ENCODE data around the gene CAP2.

The CAP2 gene

GRCh38 chr6:17588011-17588410 lies 194.6 kb downstream of the CAP2 start:
- DNase-seq, result no peak

GRCh38 chr6:17589406-17590096 lies 196.2 kb downstream of the CAP2 start:
- no peak for DNase-seq

- DNase-seq, result no peak
These were observed 197.9 kb downstream of the CAP2 start for GRCh38 chr6:17591287-17591686.

GRCh38 chr6:17593246-17593645 lies 199.9 kb downstream of the CAP2 start:
- no peak for DNase-seq

GRCh38 chr6:17596085-17596484 lies 202.7 kb downstream of the CAP2 start:
- no peak for DNase-seq

- peak; percentile 90 for DNase-seq
These were observed 206.6 kb downstream of the CAP2 start, which contains the start of gene FAM8A1 for GRCh38 chr6:17599877-17600526. Gene FAM8A1, plus strand, starts transcription at chr6:17600302. Its CDS starts 108 bp downstream, at chr6:17600410.

- DNase-seq, result peak; percentile 24
These were observed 207.4 kb downstream of the CAP2 start for GRCh38 chr6:17600527-17601385.

- DNase-seq, result no peak
These were observed 207.9 kb downstream of the CAP2 start for GRCh38 chr6:17601386-17601703.

- no peak for DNase-seq
These were observed 209.5 kb downstream of the CAP2 start for GRCh38 chr6:17602888-17603287.

GRCh38 chr6:17606606-17607005 lies 213.2 kb downstream of the CAP2 start:
- no peak for DNase-seq

Measured in activated CD4-positive, alpha-beta T cell treated with anti-CD3 and anti-CD28 coated beads for 1 hour (primary cell).